DND-41 (cell line): Measurements from ENCODE around the gene DGKH.

Experiments
- ATAC-seq: fragments of 200-7000 bp; cut with Tn5 transposase; 3 replicates; pipeline ENCODE4 v1.9.1; 2021; ENCODE audit warnings: low read depth; ENCODE audit not compliant: insufficient read depth
- DNase-seq: peaks from one replicate; pipeline ENCODE4 v3.0.0-alpha.2; 2020
- H2AFZ ChIP-seq: 2 replicates; pipeline ENCODE4 v1.6.0; 2012; ENCODE audit warnings: low read depth, low read length
- H3K27ac ChIP-seq: 2 replicates; pipeline ENCODE4 v1.5.1; 2012; ENCODE audit warnings: low read length, inconsistent platforms
- H3K27me3 ChIP-seq: fragments of 200-600 bp; sonication (generic); 2 replicates; pipeline ENCODE4 v1.6.0; 2012; ENCODE audit warnings: low read length, mild to moderate bottlenecking, inconsistent platforms; ENCODE audit not compliant: insufficient read depth, poor library complexity
- H3K36me3 ChIP-seq: 2 replicates; pipeline ENCODE4 v1.5.1; 2012; ENCODE audit warnings: low read length, inconsistent platforms; ENCODE audit not compliant: insufficient read depth
- H3K4me1 ChIP-seq: 2 replicates; pipeline ENCODE4 v1.5.1; 2012; ENCODE audit warnings: mild to moderate bottlenecking, low read length; ENCODE audit not compliant: insufficient read depth
- H3K4me2 ChIP-seq: 2 replicates; pipeline ENCODE4 v1.6.0; 2012; ENCODE audit warnings: mild to moderate bottlenecking, moderate library complexity, low read length, inconsistent platforms; ENCODE audit not compliant: insufficient read depth
- H3K4me3 ChIP-seq, 2 experiments: fragments of 200-600 bp in 1 of 2; shearing (Covaris generic) in 1 of 2; 2 replicates each; pipeline ENCODE4 v1.5.1; 2012 to 2016; ENCODE audit warnings: inconsistent platforms in 2 of 2, low read length in 2 of 2, mild to moderate bottlenecking in 2 of 2, low read depth in 1 of 2, moderate library complexity in 1 of 2
- H3K79me2 ChIP-seq: 2 replicates; pipeline ENCODE4 v1.6.0; 2012; ENCODE audit warnings: low read length, inconsistent platforms; ENCODE audit not compliant: insufficient read depth
- H3K9ac ChIP-seq: 2 replicates; pipeline ENCODE4 v1.6.0; 2012; ENCODE audit warnings: low read depth, mild to moderate bottlenecking, inconsistent platforms, low read length, moderate library complexity
- H3K9me3 ChIP-seq: 2 replicates; pipeline ENCODE4 v1.5.1; 2012; ENCODE audit warnings: low read length, moderate library complexity, mild to moderate bottlenecking, inconsistent platforms; ENCODE audit not compliant: insufficient read depth, severe bottlenecking
- H4K20me1 ChIP-seq: 2 replicates; pipeline ENCODE4 v1.6.0; 2012; ENCODE audit warnings: low read length; ENCODE audit not compliant: insufficient read depth
- EZH2 ChIP-seq: IDR thresholded peaks from 3 replicates; pipeline ENCODE4 v1.6.1; 2012; ENCODE audit warnings: borderline replicate concordance, low read depth, mild to moderate bottlenecking, moderate library complexity, low read length, inconsistent platforms; ENCODE audit not compliant: severe bottlenecking
- TF ChIP-seq, protein P1 (sequence below): IDR thresholded peaks from 2 replicates; pipeline ENCODE4 v1.5.1; 2012; ENCODE audit warnings: borderline replicate concordance, low read length, moderate library complexity, mild to moderate bottlenecking; ENCODE audit not compliant: poor library complexity, severe bottlenecking; ENCODE audit errors: extremely low read depth

The DGKH gene, protein sequence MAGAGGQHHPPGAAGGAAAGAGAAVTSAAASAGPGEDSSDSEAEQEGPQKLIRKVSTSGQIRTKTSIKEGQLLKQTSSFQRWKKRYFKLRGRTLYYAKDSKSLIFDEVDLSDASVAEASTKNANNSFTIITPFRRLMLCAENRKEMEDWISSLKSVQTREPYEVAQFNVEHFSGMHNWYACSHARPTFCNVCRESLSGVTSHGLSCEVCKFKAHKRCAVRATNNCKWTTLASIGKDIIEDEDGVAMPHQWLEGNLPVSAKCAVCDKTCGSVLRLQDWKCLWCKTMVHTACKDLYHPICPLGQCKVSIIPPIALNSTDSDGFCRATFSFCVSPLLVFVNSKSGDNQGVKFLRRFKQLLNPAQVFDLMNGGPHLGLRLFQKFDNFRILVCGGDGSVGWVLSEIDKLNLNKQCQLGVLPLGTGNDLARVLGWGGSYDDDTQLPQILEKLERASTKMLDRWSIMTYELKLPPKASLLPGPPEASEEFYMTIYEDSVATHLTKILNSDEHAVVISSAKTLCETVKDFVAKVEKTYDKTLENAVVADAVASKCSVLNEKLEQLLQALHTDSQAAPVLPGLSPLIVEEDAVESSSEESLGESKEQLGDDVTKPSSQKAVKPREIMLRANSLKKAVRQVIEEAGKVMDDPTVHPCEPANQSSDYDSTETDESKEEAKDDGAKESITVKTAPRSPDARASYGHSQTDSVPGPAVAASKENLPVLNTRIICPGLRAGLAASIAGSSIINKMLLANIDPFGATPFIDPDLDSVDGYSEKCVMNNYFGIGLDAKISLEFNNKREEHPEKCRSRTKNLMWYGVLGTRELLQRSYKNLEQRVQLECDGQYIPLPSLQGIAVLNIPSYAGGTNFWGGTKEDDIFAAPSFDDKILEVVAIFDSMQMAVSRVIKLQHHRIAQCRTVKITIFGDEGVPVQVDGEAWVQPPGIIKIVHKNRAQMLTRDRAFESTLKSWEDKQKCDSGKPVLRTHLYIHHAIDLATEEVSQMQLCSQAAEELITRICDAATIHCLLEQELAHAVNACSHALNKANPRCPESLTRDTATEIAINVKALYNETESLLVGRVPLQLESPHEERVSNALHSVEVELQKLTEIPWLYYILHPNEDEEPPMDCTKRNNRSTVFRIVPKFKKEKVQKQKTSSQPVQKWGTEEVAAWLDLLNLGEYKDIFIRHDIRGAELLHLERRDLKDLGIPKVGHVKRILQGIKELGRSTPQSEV

DNA sequence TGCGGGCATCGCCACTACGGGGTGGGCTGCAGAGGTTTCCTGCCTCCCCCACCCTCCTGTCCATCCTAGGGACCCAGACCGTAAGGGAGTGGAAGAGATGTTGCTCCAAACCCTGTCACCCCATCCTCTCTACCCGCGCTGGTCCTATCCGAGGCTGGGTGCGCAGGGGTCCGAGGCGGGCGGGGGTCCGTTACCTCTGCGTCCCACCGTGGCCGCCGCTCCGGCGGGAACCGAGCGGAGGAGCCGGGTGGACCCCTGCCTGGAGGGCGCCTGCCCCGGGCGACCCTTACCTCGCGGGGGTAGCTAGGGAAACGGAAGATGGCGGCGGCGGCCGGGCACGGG lies at the start of gene DGKH:
Gene DGKH (plus strand): TSS at position 307 of the 342 bp plus-strand sequence. CDS start 126 bp downstream, outside the sequence.
- Histone ChIP-seq H3K4me1 (peaks cover 29% of the 10 kb centered on the region), H3K9ac (peak within 1 kb of the TSS; percentile 74), H4K20me1 (0 out of 2 replicates have a peak, but pooled peaks cover 7% of the 10 kb centered on the region), H3K4me2 (peak within 1 kb of the TSS; percentile 100), H2AFZ (peak within 1 kb of the TSS; percentile 99), H3K36me3 (no peaks in the 10 kb centered on the region), H3K9me3 (no peaks in the 10 kb centered on the region), H3K27me3 (peaks cover 14% of the 10 kb centered on the region), H3K4me3 (peak within 1 kb of the TSS; percentile 67 to 99), H3K27ac (peak within 1 kb of the TSS; percentile 73), H3K79me2 (0 out of 2 replicates have a peak, but pooled peaks cover 3% of the 10 kb centered on the region)
- DNase-seq (no peak), ATAC-seq (peak; percentile 41)
- TF ChIP-seq, protein P1, sequence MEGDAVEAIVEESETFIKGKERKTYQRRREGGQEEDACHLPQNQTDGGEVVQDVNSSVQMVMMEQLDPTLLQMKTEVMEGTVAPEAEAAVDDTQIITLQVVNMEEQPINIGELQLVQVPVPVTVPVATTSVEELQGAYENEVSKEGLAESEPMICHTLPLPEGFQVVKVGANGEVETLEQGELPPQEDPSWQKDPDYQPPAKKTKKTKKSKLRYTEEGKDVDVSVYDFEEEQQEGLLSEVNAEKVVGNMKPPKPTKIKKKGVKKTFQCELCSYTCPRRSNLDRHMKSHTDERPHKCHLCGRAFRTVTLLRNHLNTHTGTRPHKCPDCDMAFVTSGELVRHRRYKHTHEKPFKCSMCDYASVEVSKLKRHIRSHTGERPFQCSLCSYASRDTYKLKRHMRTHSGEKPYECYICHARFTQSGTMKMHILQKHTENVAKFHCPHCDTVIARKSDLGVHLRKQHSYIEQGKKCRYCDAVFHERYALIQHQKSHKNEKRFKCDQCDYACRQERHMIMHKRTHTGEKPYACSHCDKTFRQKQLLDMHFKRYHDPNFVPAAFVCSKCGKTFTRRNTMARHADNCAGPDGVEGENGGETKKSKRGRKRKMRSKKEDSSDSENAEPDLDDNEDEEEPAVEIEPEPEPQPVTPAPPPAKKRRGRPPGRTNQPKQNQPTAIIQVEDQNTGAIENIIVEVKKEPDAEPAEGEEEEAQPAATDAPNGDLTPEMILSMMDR, result no peak
- TF ChIP-seq EZH2, result no peak

DNA sequence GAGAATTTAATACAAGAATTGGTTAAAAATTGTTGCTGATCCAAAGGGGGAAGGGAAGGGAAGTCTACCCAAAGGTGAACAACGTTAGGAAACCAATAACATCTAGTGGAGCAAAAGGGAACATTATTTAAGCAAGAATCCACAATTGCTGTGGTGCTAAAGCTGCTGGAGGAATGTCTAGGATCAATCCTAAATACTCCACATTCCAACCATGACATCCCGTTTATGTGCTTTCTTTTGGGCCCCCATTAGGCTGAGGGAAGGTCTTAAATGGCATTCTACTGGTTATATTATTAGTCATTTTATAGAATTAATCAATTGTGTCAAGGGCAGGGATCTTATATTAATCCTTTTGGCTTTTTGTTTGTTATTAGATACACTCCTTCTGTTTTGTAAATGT lies 47.6 kb upstream of the DGKH start:
- H3K36me3 ChIP-seq, result no peaks in the 10 kb centered on the region
- DNase-seq, result no peak
- no peak for ATAC-seq

DNA sequence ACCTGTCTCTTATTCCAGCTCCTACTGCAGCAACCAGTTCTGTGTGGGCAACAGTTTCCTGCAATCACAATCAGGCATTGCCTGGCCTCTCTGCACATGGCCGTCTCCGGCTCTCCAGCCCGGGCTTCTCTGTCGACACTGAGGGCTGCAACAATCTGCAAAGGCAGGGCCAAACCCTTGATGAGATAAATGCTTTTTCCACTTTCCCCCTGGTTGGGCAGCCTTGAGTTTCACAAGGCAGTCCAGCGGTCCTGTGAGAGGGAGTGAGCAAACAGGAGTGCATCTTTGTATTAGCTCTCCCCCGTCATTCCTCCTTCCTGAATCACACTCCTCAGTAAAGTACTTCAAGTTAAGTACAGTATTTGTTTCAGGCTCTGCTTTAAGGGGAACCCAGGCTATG lies 46.9 kb upstream of the DGKH start:
- H3K4me2 ChIP-seq, result no peak overlapping the region
- ATAC-seq, result no peak
- H3K4me1 ChIP-seq, result no peaks in the 10 kb centered on the region
- H3K27me3 ChIP-seq, result no peaks in the 10 kb centered on the region
- H3K36me3 ChIP-seq, result no peaks in the 10 kb centered on the region
- H3K4me3 ChIP-seq, result no peak overlapping the region
- H3K9ac ChIP-seq, result no peak overlapping the region
- H4K20me1 ChIP-seq, result no peaks in the 10 kb centered on the region
- no peaks in the 10 kb centered on the region for H3K9me3 ChIP-seq
- TF ChIP-seq, protein P1, result no peak
- TF ChIP-seq EZH2, result no peak
- H2AFZ ChIP-seq, result no peak overlapping the region
- H3K27ac ChIP-seq, result no peak overlapping the region
- no peaks in the 10 kb centered on the region for H3K79me2 ChIP-seq
- no peak for DNase-seq

More for the DNA sequence above, 47.6 kb upstream of the DGKH start:
- H3K27me3 ChIP-seq, result no peaks in the 10 kb centered on the region
- no peak overlapping the region for H3K9ac ChIP-seq
- no peaks in the 10 kb centered on the region for H4K20me1 ChIP-seq
- no peaks in the 10 kb centered on the region for H3K9me3 ChIP-seq
- H2AFZ ChIP-seq, result no peak overlapping the region
- no peak for TF ChIP-seq EZH2
- TF ChIP-seq, protein P1, result no peak
- no peak overlapping the region for H3K4me3 ChIP-seq
- no peak overlapping the region for H3K4me2 ChIP-seq
- no peaks in the 10 kb centered on the region for H3K4me1 ChIP-seq
- no peak overlapping the region for H3K27ac ChIP-seq
- H3K79me2 ChIP-seq, result no peaks in the 10 kb centered on the region
